SW 1271 (cell line): ENCODE measurements around the gene ECM2.

Experiments used
- DNase-seq, 2 experiments: peaks; one replicate each; lab custom pipeline; 2025; lab: John Stamatoyannopoulos, UW

Gene ECM2

DNA sequence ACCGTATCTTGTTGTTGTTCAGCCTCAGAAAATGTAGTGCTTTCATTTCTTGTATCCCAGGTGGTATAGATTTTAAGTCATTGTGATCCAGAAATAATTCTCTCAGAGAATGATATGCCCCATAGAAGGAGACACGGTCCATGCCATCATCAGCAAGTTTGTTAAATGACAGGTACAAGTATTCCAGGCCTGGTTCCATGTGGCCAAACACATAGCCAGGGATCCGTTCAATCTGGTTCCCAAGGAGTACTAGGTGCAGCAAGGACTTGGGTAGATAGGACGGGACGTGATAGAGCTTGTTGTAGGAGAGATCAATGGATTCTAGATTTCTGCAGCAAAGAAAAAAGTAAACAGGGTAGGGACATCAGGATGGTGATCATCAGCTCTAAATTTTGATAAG, 35.1 kb downstream of the ECM2 start:
- no peak for DNase-seq

DNA sequence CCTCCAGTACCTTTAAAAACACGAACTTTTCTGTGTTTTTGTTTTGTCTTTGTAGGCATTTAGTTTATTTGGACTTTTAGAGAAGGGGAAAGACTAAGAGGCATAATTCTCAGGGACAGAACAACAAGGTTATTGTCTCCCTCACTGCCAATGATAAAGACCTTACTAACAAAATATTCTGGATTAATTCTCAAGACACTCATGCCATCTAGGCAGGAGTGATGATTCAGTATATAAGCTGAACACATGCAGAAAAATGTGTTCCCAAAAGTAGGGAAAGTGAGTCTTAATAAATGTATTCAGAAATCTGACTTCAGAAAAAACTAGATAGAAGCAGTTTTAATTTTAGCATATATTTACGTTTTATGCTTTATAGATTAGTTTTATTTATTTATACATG, 36.1 kb downstream of the ECM2 start:
- no peak for DNase-seq

DNA sequence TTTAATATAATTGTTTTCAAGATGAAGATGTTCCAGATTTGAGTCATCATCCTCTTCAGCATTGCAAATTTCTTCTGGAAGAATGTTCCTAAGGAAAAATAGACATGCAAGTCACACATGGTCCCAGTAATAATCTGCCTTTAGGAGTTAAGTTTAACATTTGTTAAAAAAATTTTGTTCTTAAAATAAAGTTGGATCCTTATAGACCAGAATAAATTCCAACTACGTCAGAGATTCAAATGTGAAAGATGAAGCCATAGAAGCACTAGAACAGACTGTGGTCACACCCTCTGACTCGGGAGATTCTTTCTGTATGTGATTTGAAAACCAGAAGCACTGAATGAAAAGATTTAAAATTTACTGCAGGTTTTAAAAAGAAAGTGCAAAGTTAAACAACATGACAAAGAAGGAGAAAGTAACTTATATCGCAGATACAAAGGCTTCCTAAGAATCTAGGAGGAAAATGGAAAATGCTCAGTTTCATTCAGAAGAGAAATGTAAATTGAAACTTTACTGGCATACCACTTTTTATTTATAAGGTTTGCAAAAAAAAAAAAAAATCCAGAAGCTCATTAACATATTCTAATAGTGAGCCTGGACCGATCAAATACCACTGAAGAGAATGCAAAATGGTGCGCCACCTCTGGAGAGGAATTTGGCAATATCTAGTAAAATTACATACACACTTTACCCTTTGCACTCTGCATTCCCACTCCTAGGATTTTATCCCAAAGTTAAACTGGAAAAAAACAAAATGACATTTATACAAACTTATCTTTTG, 39.2 kb downstream of the ECM2 start:
- DNase-seq: no peak

DNA sequence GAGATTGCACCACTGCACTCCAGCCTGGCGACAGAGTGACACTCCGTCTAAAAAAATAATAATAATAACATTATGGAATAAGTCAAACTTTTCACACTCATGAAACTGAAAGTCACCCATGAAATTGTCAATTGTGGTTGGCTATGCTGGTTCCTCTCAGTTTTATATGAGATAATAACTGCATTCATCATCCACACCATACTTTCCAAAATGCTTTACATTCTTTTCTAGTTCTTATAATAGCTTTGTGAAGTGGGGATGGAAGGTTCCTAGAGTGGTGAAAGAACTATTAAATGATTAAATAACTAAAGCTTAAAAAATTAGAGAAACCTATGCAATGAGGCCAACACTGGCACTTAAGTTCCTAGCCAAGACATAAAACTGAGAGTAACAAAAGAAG, 40.9 kb downstream of the ECM2 start:
- no peak for DNase-seq

DNA sequence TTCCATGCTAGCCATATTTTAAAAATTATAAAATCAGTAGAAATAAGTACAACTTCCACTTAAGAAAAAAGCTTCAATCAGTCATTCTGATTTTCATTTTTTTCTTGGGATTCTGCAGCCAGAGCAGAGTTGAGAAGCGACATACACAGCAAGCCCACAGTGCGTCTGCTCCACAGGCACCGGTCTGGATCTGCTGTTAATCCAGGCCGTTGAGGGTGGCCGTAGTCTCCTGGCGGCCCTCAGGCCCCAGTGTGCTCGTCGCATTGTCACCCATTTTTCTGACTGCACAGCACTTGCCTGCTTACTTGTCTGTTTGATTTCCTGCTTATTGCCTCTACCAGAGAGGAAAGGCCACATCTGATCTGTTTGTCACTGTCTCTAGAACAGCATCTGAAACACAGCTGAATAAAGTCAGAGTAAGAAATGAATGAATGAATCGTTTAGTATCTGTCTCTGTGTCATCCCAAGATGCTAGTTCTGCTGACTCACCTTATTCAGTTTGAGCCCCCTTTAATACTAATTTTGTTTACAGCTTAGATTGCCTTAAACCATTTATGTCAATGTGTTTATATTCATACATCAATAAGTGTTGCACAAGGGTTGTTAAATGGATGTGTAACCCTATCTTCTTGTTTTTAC, 41.9 kb downstream of the ECM2 start:
- no peak for DNase-seq

DNA sequence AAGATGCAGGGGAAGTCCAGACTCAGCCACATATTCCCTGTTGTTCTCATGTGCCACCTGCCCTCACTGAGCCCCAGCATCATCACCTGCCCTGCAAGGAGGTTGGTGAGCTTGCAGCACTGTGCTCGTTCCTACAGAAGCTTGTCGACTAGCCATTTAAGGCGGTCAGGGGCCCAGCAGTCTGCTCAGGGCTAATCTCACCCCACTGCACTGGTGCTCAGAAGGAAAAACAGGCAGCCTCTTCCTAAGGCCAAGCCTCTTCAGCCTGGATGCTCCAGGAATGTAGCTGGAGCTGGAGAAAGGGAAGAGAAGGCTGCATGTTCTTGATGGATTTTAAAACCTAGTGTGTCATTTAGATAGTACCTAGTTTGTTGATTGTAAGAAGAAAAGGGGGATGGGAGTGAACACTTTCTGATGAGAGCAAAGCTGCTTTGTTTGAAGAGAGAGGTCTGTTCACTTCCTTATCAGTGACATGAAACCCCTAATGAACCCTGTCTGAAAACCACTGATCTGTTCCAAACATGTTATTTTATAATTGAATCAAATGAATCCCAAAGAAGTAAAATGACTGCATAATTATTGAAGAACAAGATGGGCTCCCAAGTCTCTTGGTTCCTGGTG, 42.9 kb downstream of the ECM2 start:
- DNase-seq: no peak

DNA sequence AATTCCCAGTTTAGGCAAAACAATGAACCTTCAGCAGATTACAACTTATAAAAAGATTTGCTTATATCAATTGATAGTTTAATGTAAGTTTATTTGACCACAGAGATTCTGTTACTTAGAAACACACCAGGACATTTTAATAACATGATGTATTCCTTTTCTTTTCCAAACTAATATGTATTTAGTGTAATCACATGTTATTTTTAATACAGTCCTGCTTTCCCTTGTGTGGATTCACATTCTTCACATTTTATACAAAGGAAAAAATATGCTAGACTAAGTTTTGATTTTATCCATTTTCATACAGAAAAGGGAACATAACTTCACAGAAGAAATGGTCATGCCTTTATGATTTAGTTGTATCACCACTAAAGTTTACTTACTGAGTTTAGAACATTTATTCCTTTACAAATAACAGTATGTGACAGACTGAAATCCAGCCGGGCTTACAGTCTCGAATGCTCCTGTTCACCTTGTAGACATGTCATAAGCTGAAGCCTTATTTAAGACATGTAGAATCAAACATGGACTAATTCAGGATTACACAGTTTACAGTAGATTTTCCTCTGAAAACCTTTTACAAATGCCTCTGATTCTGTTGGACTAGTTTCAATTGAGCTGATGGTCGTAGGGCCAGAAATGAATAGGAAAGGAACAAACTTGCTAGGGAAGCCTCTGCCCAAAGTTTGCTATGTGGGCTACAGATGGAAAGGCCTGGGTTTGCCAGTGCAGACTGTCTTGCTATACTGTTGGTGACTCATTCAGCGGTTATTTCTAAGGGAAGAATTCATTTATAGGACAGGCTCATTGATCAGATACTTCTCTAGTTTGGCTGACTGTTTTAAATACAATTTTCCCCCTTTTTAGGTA, 46.9 kb downstream of the ECM2 start:
- no peak for DNase-seq

DNA sequence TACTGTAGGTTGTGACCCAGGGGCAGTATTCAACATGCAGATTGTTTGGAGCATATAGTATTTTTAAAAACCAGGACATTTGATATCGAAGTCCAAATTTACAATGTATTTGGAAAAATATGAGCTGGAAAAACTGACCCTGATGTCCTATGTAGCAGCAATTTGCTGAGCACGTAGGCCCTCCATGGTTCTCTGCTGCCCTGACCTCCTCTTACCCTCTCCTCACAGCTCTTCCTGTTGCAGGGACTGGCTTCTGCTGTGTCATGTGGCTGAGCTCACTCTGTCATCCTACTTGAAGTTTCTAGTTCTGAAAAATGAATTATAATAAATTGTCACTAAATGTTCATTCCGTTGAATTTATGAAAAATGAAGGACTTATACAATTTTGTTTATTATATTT, 49.4 kb downstream of the ECM2 start:
- no peak for DNase-seq

DNA sequence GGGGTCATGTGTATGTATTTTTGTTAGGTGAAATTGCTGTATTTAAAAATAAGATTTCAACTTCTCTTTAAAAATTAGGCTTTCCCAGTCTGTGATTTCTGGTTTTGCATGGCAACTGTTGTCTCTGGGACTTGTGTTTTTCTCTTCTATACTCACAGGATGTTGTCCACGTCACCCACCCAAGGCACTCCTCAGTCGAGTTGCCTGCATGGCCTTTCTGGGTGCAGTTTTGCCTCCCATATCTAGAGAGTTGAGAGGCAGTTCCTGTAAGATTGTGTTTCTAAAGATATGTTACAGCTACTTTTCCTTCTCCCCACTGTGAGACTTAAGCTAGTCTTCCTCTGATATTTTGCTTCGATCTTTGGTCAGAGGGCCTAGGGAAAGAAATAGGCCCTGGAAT, 51.2 kb downstream of the ECM2 start:
- DNase-seq: no peak

DNA sequence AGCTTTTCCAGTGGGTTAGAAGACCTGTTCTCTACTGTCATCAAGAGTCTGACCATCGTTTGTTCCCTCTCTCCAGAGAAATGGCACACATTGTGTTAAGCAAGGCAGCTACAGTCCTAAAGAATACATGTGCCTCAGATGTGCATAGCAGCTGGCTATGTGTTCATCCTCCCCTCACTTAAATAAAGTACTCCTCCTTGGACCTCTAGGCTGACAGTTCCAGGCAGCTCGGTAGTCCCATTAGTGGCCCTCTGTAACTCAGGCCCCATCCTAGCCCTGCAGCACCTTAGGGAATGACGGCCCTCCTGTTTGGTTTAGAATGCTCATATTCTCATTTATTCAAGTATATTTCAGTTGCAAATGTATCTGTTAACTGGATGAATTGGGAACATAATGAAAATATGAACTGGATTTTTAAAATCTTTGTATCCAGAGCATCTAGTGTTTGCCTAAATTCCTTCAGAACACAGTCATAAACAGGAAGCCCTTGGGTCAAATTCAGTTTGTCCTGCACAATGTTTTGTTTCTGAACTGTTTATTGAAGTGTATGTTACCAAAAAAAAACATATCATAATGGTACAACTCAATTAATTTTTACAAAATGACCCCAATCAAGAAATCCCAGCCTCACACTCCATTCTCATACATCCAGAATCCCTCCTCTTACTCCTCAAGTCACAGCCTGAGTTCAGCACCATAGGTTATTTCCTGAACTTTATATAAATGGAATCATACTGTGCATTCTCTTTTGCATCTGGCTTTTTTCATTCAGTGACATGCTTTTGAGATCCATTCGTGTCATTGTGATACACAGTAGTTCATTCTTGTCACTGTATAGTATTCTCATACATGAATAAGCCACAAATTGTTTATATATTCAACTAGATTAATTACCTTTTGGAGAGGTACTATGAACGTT, 51.9 kb downstream of the ECM2 start:
- no peak for DNase-seq

DNA sequence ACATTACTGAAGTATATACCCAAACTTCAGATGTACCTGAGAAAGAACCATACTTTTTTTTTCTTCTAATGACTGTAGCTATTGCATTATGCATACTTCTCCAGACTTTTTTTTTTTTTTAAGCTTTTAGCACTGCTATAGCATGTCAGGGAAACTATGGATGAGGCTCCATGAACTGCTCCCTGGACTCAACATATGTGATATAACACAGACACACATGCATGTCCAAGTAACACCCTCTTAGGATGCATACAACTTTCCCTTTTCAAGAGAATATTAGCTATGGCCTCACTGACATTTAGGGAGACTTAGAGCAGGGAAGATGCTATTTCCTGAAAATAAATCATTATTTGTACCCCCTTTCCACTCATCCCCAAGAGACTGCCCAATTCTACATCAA, 53.0 kb downstream of the ECM2 start:
- no peak for DNase-seq

DNA sequence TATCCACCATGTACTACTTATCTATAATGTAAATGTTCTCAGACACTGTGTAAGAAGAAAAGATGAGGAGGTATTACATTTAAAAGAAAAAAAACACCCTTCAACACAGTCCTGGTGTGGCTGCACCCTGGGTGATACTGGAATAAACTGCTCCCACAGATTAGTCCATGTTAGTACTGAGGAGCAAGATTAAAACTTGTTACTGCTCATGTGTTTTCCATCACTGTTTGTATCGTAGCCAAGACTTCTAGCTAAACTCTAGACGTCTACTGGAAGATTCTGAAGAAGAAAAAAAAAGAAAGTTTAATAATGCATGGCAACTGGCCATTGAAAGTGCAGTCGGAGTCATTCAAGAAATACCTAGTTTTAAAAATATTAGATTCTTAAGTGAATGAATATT, 53.5 kb downstream of the ECM2 start, which contains the start of gene ASPN:
Gene ASPN, minus strand, starts transcription at position 178 of the 400 bp plus-strand sequence.
- DNase-seq: no peak

DNA sequence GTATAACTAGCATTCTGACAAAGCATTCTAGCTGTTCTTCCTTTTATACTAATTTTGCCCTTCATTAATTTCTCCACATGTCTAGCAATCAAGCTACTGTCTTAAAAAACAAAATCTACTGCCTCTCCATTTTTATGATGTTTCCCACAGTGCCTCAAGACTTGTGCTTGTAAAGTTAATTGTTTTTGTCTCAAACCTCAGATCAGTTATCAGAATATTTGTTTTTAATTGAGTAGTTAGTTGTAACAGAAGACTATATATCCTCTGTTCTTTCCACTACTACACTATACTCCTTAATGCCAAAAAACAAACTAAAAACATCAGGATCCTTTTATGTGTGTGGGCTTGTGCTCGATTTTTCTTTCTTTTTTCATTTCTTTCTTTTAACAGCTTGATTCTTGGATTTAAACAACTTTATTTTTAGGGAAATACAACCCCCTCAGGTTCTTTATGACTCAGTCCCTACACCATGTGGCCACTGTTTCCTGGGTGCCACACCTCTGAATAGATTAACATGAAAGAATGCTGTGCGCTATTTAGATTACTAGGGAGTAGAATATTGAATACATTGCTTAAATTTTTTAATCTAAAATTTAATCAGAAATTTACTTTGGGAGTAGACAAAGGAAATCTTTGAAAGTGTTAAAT, 54.7 kb downstream of the ECM2 start:
- DNase-seq: no peak

DNA sequence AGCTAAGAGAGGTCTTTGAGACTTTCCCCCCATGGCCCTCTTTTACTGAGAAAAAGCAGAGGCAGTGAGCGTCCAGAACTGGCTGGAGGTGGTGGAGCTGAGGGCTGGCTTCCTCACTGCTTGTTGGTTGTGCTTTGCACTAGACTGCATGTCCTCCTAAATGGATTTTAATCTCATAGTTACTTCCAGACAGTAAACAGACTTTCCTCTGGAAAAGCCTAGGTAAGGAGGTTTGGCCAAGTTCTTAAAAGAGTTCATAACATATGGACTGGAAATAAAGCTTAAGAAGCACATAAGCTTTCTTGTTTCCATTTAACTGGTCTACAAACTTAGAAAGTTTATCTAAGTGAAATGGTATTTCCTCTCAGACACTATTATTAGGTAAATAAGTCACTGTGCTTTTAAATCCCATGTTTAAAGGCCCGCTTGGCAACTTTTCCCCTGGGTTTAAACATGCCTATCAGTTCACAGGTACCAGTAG, 55.5 kb downstream of the ECM2 start:
- DNase-seq: no peak

DNA sequence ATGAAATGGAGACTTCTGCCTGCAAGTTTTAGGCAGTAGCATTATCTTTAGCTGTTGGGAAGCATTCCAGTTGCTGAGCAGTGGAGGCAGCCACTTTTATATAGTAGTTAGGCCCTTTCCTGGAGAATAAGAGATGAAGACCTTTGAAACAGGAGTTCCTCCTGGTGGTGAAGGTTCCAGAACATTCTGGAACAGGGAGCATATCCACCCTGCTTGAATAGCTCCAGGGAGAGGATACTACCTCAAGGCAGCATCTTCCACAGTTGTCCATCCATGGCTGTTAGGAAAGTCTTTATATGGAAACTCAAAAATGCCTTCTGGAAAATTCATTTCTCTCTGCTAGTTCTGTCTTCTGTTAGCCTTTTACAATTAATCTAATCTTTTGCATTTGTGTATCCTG, 56.4 kb downstream of the ECM2 start:
- DNase-seq: no peak

DNA sequence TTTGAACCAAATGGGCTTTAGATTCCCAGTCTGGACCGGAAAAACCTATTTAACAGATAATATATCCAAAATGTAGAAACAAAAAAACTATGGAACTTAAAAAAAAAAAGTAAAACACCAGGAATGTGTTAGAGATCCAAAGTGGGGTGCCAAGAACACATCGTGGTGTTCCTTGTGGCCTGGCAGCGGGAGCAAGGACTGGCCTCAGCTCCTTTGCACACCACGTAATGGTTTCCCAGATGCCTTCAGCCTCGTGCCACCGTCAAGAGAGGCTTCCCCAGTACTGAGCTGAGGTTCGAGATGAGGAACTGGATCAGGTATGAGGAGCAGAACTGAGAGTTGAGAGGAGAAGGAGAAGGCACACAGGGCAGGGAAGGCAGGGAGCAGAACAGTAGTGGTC, 57.0 kb downstream of the ECM2 start:
- no peak for DNase-seq

DNA sequence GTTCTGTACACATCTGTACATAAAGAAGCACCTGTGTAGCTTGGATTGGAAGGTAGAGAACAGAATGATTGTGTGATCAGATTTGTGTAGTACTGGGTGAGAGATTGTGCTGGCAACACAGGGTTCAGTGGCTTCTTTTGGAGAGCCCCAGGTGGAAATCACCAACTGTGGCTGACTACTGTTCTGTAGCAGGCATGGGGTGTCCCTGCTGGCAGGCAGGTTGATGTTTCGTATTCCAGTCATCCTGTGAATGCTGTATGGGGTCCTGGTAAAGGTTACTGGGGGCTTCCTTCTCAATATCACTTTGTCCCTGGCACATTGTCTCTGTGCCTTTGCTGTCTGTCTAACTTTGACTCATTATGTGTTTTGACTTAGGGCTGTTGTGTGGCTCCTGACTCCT, 58.8 kb downstream of the ECM2 start:
- no peak for DNase-seq

DNA sequence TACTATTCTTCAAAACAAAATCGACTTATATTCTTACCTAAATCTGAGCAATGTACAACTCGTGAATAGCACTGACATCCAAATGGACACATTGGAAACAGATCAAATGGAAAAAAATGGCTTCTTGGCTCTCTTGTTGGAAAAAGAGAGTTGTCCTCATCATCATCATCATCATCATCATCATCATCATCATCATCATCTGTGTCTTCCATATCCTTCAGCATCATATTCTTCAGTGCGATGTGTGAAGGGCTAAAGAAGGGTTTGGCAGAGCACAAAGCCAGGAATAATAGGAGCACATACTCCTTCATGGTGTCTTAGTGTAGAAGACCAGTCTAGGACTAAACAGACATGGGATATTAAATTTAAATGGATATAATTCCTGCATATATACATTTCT, 61.2 kb downstream of the ECM2 start:
- DNase-seq: no peak

DNA sequence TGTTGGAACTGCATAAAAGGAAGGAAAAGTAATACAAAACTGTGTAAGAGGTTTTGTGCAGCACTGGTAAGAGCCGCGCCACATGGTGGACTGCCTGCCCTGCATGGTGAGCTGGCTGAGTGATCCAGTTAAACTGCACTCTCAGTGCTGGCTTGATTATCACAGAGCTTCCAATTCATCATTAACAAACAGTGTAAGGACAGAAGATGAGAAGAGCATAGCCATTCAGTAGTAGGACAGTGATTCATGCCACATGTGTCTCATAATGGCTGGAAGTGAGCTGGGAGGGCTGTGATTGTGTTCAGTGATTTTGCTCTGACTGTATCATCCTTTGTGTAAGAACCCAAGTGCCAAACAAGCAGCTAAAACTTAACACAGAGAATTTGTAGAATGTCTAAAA, 67.6 kb downstream of the ECM2 start:
- no peak for DNase-seq

DNA sequence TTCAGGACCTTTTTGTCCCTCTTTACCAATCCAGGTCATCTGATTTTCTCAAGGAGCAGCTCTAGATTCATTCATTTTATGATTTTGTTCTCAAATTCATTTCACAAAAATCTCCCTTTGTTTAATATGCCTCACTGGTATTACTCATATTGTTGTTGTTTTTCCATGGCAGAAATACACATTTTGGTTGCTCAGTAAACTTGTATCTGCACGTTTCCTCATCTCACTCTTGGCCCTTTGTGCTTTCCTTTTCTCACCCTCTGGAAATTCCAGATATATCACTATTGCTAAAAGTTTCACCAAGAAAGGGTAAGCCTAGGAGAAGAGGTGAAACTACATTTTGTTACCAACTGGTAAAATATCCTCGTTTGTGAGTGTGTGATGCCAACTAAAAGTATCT, 68.3 kb downstream of the ECM2 start:
- DNase-seq: no peak

DNA sequence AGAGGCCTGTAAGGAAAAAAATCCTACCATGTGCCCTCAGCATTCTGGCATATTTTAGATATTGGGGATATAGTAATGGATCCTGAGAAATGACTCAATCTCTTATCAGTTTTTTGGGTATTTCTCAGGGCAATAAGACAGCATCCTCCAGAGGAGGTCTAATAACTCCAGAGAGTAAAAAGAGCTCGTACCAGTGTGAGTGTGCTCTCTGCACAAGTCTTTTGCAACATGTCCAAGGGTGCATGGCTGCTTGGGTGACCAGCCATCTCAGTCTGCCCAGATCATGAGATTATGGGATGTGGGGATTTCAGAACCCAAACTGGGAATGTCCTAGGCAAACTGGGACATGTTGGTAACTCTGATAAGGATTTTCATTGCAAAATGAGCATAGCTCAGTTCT, 68.7 kb downstream of the ECM2 start:
- DNase-seq: no peak
